ENCODE measurements around the gene GRAMD2A.

- TF ChIP-seq ZNF302 (tag by site-specific recombination; IDR thresholded peaks at IDR 0.05; ENCODE audit: low read depth): no peak
- TF ChIP-seq, protein P1, sequence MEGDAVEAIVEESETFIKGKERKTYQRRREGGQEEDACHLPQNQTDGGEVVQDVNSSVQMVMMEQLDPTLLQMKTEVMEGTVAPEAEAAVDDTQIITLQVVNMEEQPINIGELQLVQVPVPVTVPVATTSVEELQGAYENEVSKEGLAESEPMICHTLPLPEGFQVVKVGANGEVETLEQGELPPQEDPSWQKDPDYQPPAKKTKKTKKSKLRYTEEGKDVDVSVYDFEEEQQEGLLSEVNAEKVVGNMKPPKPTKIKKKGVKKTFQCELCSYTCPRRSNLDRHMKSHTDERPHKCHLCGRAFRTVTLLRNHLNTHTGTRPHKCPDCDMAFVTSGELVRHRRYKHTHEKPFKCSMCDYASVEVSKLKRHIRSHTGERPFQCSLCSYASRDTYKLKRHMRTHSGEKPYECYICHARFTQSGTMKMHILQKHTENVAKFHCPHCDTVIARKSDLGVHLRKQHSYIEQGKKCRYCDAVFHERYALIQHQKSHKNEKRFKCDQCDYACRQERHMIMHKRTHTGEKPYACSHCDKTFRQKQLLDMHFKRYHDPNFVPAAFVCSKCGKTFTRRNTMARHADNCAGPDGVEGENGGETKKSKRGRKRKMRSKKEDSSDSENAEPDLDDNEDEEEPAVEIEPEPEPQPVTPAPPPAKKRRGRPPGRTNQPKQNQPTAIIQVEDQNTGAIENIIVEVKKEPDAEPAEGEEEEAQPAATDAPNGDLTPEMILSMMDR (tag by site-specific recombination; IDR thresholded peaks at IDR 0.05): no peak
- no peak for TF ChIP-seq YY1 (tag by site-specific recombination; IDR thresholded peaks at IDR 0.05)
- no peak for TF ChIP-seq TRIM28 (IDR thresholded peaks at IDR 0.05; ENCODE audit: borderline replicate concordance, low read length)
- TF ChIP-seq ZNF768 (tag by site-specific recombination; IDR thresholded peaks at IDR 0.05): no peak
- TF ChIP-seq HIC1 (tag by site-specific recombination; IDR thresholded peaks at IDR 0.05): no peak
- TF ChIP-seq, protein P2, sequence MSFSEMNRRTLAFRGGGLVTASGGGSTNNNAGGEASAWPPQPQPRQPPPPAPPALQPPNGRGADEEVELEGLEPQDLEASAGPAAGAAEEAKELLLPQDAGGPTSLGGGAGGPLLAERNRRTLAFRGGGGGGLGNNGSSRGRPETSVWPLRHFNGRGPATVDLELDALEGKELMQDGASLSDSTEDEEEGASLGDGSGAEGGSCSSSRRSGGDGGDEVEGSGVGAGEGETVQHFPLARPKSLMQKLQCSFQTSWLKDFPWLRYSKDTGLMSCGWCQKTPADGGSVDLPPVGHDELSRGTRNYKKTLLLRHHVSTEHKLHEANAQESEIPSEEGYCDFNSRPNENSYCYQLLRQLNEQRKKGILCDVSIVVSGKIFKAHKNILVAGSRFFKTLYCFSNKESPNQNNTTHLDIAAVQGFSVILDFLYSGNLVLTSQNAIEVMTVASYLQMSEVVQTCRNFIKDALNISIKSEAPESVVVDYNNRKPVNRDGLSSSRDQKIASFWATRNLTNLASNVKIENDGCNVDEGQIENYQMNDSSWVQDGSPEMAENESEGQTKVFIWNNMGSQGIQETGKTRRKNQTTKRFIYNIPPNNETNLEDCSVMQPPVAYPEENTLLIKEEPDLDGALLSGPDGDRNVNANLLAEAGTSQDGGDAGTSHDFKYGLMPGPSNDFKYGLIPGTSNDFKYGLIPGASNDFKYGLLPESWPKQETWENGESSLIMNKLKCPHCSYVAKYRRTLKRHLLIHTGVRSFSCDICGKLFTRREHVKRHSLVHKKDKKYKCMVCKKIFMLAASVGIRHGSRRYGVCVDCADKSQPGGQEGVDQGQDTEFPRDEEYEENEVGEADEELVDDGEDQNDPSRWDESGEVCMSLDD (tag by site-specific recombination; IDR thresholded peaks at IDR 0.05): no peak
- TF ChIP-seq, protein P3, sequence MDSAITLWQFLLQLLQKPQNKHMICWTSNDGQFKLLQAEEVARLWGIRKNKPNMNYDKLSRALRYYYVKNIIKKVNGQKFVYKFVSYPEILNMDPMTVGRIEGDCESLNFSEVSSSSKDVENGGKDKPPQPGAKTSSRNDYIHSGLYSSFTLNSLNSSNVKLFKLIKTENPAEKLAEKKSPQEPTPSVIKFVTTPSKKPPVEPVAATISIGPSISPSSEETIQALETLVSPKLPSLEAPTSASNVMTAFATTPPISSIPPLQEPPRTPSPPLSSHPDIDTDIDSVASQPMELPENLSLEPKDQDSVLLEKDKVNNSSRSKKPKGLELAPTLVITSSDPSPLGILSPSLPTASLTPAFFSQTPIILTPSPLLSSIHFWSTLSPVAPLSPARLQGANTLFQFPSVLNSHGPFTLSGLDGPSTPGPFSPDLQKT (IDR thresholded peaks at IDR 0.05; ENCODE audit: borderline replicate concordance, low read depth, low read length): no peak
- TF ChIP-seq ZNF600 (tag by site-specific recombination; IDR thresholded peaks at IDR 0.05): no peak
- TF ChIP-seq, protein P4, sequence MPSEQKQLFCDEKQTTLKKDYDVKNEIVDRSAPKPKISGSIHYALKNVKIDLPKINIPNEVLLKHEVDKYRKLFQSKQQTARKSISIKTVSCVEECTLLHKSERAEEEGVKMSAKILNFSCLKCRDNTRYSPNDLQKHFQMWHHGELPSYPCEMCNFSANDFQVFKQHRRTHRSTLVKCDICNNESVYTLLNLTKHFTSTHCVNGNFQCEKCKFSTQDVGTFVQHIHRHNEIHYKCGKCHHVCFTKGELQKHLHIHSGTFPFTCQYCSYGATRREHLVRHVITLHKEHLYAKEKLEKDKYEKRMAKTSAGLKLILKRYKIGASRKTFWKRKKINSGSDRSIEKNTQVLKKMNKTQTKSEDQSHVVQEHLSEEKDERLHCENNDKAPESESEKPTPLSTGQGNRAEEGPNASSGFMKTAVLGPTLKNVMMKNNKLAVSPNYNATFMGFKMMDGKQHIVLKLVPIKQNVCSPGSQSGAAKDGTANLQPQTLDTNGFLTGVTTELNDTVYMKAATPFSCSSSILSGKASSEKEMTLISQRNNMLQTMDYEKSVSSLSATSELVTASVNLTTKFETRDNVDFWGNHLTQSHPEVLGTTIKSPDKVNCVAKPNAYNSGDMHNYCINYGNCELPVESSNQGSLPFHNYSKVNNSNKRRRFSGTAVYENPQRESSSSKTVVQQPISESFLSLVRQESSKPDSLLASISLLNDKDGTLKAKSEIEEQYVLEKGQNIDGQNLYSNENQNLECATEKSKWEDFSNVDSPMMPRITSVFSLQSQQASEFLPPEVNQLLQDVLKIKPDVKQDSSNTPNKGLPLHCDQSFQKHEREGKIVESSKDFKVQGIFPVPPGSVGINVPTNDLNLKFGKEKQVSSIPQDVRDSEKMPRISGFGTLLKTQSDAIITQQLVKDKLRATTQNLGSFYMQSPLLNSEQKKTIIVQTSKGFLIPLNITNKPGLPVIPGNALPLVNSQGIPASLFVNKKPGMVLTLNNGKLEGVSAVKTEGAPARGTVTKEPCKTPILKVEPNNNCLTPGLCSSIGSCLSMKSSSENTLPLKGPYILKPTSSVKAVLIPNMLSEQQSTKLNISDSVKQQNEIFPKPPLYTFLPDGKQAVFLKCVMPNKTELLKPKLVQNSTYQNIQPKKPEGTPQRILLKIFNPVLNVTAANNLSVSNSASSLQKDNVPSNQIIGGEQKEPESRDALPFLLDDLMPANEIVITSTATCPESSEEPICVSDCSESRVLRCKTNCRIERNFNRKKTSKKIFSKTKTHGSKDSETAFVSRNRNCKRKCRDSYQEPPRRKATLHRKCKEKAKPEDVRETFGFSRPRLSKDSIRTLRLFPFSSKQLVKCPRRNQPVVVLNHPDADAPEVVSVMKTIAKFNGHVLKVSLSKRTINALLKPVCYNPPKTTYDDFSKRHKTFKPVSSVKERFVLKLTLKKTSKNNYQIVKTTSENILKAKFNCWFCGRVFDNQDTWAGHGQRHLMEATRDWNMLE (tag by site-specific recombination; conservative IDR thresholded peaks at IDR 0.05; ENCODE audit: low read depth): no peak
- no peak for TF ChIP-seq ZNF274 (IDR thresholded peaks at IDR 0.05; ENCODE audit: low read length)
- TF ChIP-seq ZNF274 (tag by site-specific recombination; IDR thresholded peaks at IDR 0.05; ENCODE audit: borderline replicate concordance): no peak
- TF ChIP-seq ZNF473 (tag by site-specific recombination; IDR thresholded peaks at IDR 0.05): no peak
Measured at GRCh38 chr15:72200395-72201237, 3.0 kb upstream of the GRAMD2A start.

Data from HEK293 (cell line).